HepG2 (cell line): ENCODE data around the gene MAVS. TPM values are rescaled to one million over a fixed set of nuclear protein-coding genes. Genes with fewer than 3 reads are reported as not detected.

ENCODE experiments used
- ATAC-seq: fragments of 200-7000 bp; cut with Tn5 transposase; 3 replicates; pipeline ENCODE4 v1.9.1; 2020; ENCODE audit warnings: mild to moderate bottlenecking, moderate library complexity
- BruUV-seq: library from RNA; stranded (reverse); fragments of 400-500 nt; replicated peaks from 2 replicates; lab custom pipeline; 2021; lab: Mats Ljungman, UMichigan
- CTCF ChIA-PET: fragments of 300-600 bp; formaldehyde crosslinking; extraction: SDS; loops from one replicate; lab custom pipeline; 2021; ENCODE audit warnings: low total read pairs, inconsistent platforms, low intra/inter-chr PET ratio; lab: Yijun Ruan, JAX
- POLR2A ChIA-PET: fragments of 350-600 bp; sonication (Branson Sonifier 250); formaldehyde crosslinking; loops from one replicate; lab custom pipeline; 2020; ENCODE audit warnings: antibody characterized with exemption, inconsistent platforms; lab: Yijun Ruan, JAX
- DNase-seq: peaks from one replicate; pipeline ENCODE4 v3.0.0-alpha.2; 2015; ENCODE audit warnings: low spot score
- FAIRE-seq: peaks from 3 replicates; lab custom pipeline; 2011; peaks lifted over from hg19 to GRCh38; lab: Jason Lieb, UNC
- H2AFZ ChIP-seq: one replicate; pipeline ENCODE4 v1.6.1; 2011; ENCODE audit warnings: low read length, inconsistent platforms
- H3K27ac ChIP-seq: fragments of 300-600 bp; 3 replicates; pipeline ENCODE4 v1.8.0; 2011; ENCODE audit warnings: mixed run types, mild to moderate bottlenecking, mixed read lengths, low read length, inconsistent platforms; ENCODE audit not compliant: insufficient read depth; ENCODE audit errors: extremely low read length
- H3K27me3 ChIP-seq, 2 experiments: fragments of 200-600 bp in 1 of 2; 2 replicates in 1 of 2; 3 replicates in 1 of 2; pipeline versions ENCODE4 v1.6.0 to v1.8.0; 2011; ENCODE audit warnings: low read length in 2 of 2, mild to moderate bottlenecking in 2 of 2, moderate library complexity in 2 of 2, inconsistent platforms in 1 of 2; ENCODE audit not compliant: insufficient read depth in 2 of 2, control insufficient read depth in 1 of 2
- H3K36me3 ChIP-seq, 2 experiments: fragments of 200-600 bp in 1 of 2; replicated peaks in 1 of 2; 2 replicates in 1 of 2; 3 replicates in 1 of 2; pipeline versions ENCODE4 v1.5.1 to v1.8.0; 2011; ENCODE audit warnings: low read length in 2 of 2, inconsistent platforms in 1 of 2; ENCODE audit not compliant: insufficient read depth in 2 of 2, control insufficient read depth in 1 of 2
- H3K4me1 ChIP-seq: 2 replicates; pipeline ENCODE4 v1.5.1; 2012; ENCODE audit warnings: low read length, inconsistent platforms; ENCODE audit not compliant: insufficient read depth
- H3K4me2 ChIP-seq: 2 replicates; pipeline ENCODE4 v1.6.0; 2011; ENCODE audit warnings: low read depth, low read length, inconsistent platforms
- H3K4me3 ChIP-seq, 3 experiments: fragments of 200-600 bp in 1 of 3; sonication (generic), shearing (Covaris generic) in 1 of 3; replicated peaks in 1 of 3; 2 replicates each; pipeline ENCODE4 v1.5.1; 2011 to 2016; ENCODE audit warnings: low read length in 3 of 3, inconsistent platforms in 2 of 3, low read depth in 2 of 3, mild to moderate bottlenecking in 2 of 3, control low read depth in 1 of 3, mixed read lengths in 1 of 3; ENCODE audit not compliant: insufficient read depth in 1 of 3
- H3K79me2 ChIP-seq: one replicate; pipeline ENCODE4 v1.6.1; 2011; ENCODE audit warnings: low read length, inconsistent platforms; ENCODE audit not compliant: insufficient read depth
- H3K9ac ChIP-seq: 2 replicates; pipeline ENCODE4 v1.6.0; 2011; ENCODE audit warnings: mild to moderate bottlenecking, low read depth, low read length, inconsistent platforms; ENCODE audit not compliant: insufficient read depth
- H3K9me3 ChIP-seq: 2 replicates; pipeline ENCODE4 v1.5.1; 2012; ENCODE audit warnings: mild to moderate bottlenecking, low read length
- H4K20me1 ChIP-seq: 2 replicates; pipeline ENCODE4 v1.6.0; 2011; ENCODE audit warnings: inconsistent platforms, mild to moderate bottlenecking, low read length, moderate library complexity; ENCODE audit not compliant: insufficient read depth
- ADNP ChIP-seq: sonication (generic); formaldehyde crosslinking; IDR thresholded peaks from 2 replicates; pipeline ENCODE4 v1.4.0; 2020; ENCODE audit warnings: missing genetic modification reagents
- CEBPG ChIP-seq: IDR thresholded peaks from 2 replicates; pipeline ENCODE4 v1.6.1; 2016
- FOXA1 ChIP-seq, 2 experiments: fragments of 450-650 bp in 1 of 2; sonication (generic) in 1 of 2; formaldehyde crosslinking in 1 of 2; IDR thresholded peaks; 2 replicates each; pipeline versions ENCODE4 v1.4.0 to v1.6.1; 2016 to 2020; ENCODE audit warnings: missing genetic modification reagents in 1 of 2
- FOXJ3 ChIP-seq: sonication (generic); formaldehyde crosslinking; IDR thresholded peaks from 2 replicates; pipeline ENCODE4 v1.4.0; 2020; ENCODE audit warnings: missing genetic modification reagents, mild to moderate bottlenecking, borderline replicate concordance
- SAP130 ChIP-seq: IDR thresholded peaks from 2 replicates; pipeline ENCODE4 v1.6.1; 2016; ENCODE audit warnings: low read depth
- SOX13 ChIP-seq, 3 experiments: fragments of 450-650 bp in 1 of 3; sonication (generic) in 1 of 3; formaldehyde crosslinking in 1 of 3; IDR thresholded peaks in 2 of 3; conservative IDR thresholded peaks in 1 of 3; 2 replicates each; pipeline versions ENCODE4 v1.5.0 to v1.6.1; 2016 to 2020; ENCODE audit warnings: antibody characterized with exemption in 1 of 3, mild to moderate bottlenecking in 1 of 3, missing compliant biosample characterization in 1 of 3, missing genetic modification reagents in 1 of 3, moderate library complexity in 1 of 3
- ZFAT ChIP-seq: sonication (generic); formaldehyde crosslinking; conservative IDR thresholded peaks from 2 replicates; pipeline ENCODE4 v1.8.1; 2023; ENCODE audit warnings: missing genetic modification reagents, inconsistent platforms
- ZNF205 ChIP-seq: IDR thresholded peaks from 2 replicates; pipeline ENCODE4 v1.6.1; 2018; ENCODE audit warnings: missing biosample characterization, missing genetic modification reagents
- ZNF232 ChIP-seq: sonication (generic); formaldehyde crosslinking; IDR thresholded peaks from 2 replicates; pipeline ENCODE4 v1.4.0; 2020; ENCODE audit warnings: missing genetic modification reagents, borderline replicate concordance
- ZNF614 ChIP-seq: IDR thresholded peaks from 2 replicates; pipeline ENCODE4 v1.6.1; 2018; ENCODE audit warnings: missing biosample characterization, missing genetic modification reagents, inconsistent platforms, borderline replicate concordance
- ZNF678 ChIP-seq: sonication (generic); formaldehyde crosslinking; IDR thresholded peaks from 2 replicates; pipeline ENCODE4 v1.4.0; 2020; ENCODE audit warnings: mild to moderate bottlenecking, missing genetic modification reagents
- WGBS: methylation state at CpG from one replicate; pipeline ENCODE4 v1.1.6; 2017; ENCODE audit warnings: low lambda C conversion rate; 5-methylcytosine and 5-hydroxymethylcytosine counted together
- in situ Hi-C: cut with HindIII; loops from 2 replicates; pipeline ENCODE4 v1.10.0; 2017; ENCODE audit warnings: low pct_unique_long_range_greater_than_20kb; ENCODE audit not compliant: extremely low pct_ligation_motif_present
- intact Hi-C: fragments of 100-400 bp; cut with micrococcal nuclease; formaldehyde crosslinking; loops from one replicate; pipeline ENCODE4 v1.10.0; 2022; ENCODE audit not compliant: unreplicated experiment
- polyA plus RNA-seq, 8 experiments: library from polyadenylated mRNA; depleted of rRNA in 3 of 8; stranded (reverse) in 7 of 8; unstranded in 1 of 8; fragments of >200 nt; fragmentation: Illumina TruSeq in 4 of 8; extraction: Trizol in 4 of 8; gene quantifications; 2 replicates each; pipeline versions ENCODE4 v1.2.1 to v1.2.3, GENCODE V29; 2011 to 2016; ENCODE audit warnings: low read depth in 4 of 8, missing spikeins in 1 of 8, mixed read lengths in 1 of 8; ENCODE audit not compliant: insufficient read depth in 1 of 8
- total RNA-seq, 5 experiments: library from RNA; depleted of rRNA; stranded (reverse); fragments of >200 nt; fragmentation: Illumina TruSeq; extraction: Trizol; gene quantifications; 2 replicates each; pipeline ENCODE4 v1.2.3, GENCODE V29; 2016; ENCODE audit warnings: low read depth in 1 of 5
- TF ChIP-seq, protein P1 (sequence below): sonication (generic); formaldehyde crosslinking; IDR thresholded peaks from 2 replicates; pipeline ENCODE4 v1.5.0; 2020; ENCODE audit warnings: mild to moderate bottlenecking, missing genetic modification reagents, borderline replicate concordance
- TF ChIP-seq, protein P2 (sequence below): sonication (generic); formaldehyde crosslinking; IDR thresholded peaks from 2 replicates; pipeline ENCODE4 v1.8.1; 2023; ENCODE audit warnings: mild to moderate bottlenecking, missing genetic modification reagents, borderline replicate concordance
- TF ChIP-seq, protein P3 (sequence below): sonication (generic); formaldehyde crosslinking; IDR thresholded peaks from 2 replicates; pipeline ENCODE4 v1.4.0; 2020; ENCODE audit warnings: missing genetic modification reagents

Gene MAVS
- total and polyA plus RNA-seq, 2 of the 13 experiments (the other 11 are each of a cell fraction or from before 2014, with no cell fraction given) = 27.3 to 36.6 TPM

DNA sequence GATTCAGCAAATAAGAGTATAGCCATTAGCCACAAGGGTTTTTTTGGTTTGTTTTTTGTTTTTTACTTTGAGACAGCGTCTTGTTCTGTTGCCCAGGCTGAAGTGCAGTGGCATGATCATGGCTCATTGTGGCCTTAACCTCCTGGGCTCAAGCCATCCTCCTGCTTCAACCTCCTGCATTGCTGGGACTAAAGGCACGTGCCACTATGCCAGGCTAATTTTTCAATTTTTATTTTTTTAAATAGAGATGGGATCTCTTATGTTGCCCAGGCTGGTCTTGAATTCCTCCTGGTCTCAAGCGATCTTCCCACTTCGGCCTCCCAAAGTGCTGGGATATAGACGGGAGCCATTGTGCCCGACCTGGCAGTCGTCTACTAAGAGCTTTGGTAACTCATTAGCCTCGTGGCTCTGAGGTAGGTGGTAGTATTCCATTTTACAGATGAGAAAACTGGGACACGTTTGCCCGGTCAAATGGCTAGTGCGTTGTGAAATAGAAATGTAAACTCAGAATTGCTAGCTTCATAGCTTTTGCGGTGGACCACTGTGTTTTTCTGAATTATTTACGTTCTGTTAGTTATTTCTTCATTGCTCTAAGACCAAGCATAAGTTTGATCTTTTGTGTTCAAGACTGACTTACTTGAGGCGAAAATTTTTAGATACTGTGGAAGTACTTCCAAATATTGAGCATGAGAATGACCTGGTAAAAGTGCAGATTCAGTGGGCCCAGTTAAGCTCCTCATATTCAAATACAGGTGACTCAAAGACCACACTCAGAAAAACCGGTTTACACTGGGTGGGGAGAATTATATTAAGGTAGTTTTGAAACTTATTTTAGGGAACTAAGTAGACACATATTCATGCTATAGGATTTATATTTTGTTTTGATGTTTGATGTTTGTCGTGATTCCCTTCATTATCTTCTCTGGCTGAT lies 44.6 kb downstream of the MAVS start:
- Histone ChIP-seq H3K4me2 (peak overlapping the region; percentile 74), H3K36me3 (peaks cover 3 to 19% of the 10 kb centered on the region in 2 experiments), H3K9me3 (no peaks in the 10 kb centered on the region), H3K9ac (peak overlapping the region; percentile 97), H3K4me1 (peaks cover 69% of the 10 kb centered on the region), H3K4me3 (peak overlapping the region; percentile 86 to 94 (median 94)), H3K79me2 (peaks cover 85% of the 10 kb centered on the region), H3K27me3 (no peaks in the 10 kb centered on the region; a peak in 1 of 5 replicates), H2AFZ (no peak overlapping the region), H3K27ac (peak overlapping the region; percentile 86), H4K20me1 (peaks cover 62% of the 10 kb centered on the region)
- in situ Hi-C loops (no loop called here), intact Hi-C loops (loop anchor here (5.0 kb wide), 1 partner anchor 121 kb away; no protein-coding TSS in a partner anchor)
- BruUV-seq = no TSS peak
- ChIA-PET POLR2A (interaction anchor here (1.1 to 1.5 kb wide), 3 partner anchors 13 to 124 kb away, joined by 3 to 4 read pairs (median 3); partner anchors contain the start of gene ADISSP), CTCF (no interaction called here)
- FAIRE-seq = no peak
- WGBS = 15% methylated on average over 16 of the region's 16 CpGs
- no peak for DNase-seq
- ATAC-seq = no peak
- TF ChIP-seq, protein P1, sequence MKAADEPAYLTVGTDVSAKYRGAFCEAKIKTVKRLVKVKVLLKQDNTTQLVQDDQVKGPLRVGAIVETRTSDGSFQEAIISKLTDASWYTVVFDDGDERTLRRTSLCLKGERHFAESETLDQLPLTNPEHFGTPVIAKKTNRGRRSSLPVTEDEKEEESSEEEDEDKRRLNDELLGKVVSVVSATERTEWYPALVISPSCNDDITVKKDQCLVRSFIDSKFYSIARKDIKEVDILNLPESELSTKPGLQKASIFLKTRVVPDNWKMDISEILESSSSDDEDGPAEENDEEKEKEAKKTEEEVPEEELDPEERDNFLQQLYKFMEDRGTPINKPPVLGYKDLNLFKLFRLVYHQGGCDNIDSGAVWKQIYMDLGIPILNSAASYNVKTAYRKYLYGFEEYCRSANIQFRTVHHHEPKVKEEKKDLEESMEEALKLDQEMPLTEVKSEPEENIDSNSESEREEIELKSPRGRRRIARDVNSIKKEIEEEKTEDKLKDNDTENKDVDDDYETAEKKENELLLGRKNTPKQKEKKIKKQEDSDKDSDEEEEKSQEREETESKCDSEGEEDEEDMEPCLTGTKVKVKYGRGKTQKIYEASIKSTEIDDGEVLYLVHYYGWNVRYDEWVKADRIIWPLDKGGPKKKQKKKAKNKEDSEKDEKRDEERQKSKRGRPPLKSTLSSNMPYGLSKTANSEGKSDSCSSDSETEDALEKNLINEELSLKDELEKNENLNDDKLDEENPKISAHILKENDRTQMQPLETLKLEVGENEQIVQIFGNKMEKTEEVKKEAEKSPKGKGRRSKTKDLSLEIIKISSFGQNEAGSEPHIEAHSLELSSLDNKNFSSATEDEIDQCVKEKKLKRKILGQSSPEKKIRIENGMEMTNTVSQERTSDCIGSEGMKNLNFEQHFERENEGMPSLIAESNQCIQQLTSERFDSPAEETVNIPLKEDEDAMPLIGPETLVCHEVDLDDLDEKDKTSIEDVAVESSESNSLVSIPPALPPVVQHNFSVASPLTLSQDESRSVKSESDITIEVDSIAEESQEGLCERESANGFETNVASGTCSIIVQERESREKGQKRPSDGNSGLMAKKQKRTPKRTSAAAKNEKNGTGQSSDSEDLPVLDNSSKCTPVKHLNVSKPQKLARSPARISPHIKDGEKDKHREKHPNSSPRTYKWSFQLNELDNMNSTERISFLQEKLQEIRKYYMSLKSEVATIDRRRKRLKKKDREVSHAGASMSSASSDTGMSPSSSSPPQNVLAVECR (CRISPR knock-in tag) = 0 out of 2 replicates have a peak, but pooled peaks have one; percentile 2
- TF ChIP-seq ZNF614 (CRISPR knock-in tag) (peak; percentile 49; the same call in 1 of the 2 replicates), ADNP (peak; percentile 75; the same call in 1 of the 2 replicates), ZNF205 (CRISPR knock-in tag) (no peak), SOX13 (IDR thresholded peaks at IDR 0.05) (no peak), SOX13 (CRISPR knock-in tag; conservative IDR thresholded peaks at IDR 0.05 in 1 of 2, IDR thresholded peaks at IDR 0.05 in 1 of 2) (0 out of 4 replicates have a peak, but pooled peaks of 1 of the 2 experiments have one; percentile 9), ZFAT (CRISPR knock-in tag) (0 out of 2 replicates have a peak, but pooled peaks have one; percentile 63), SAP130 (CRISPR knock-in tag) (peak; percentile 40; the same call in 1 of the 2 replicates), ZNF232 (CRISPR knock-in tag) (0 out of 2 replicates have a peak, but pooled peaks have one; percentile 51), CEBPG (CRISPR knock-in tag) (peak; percentile 65), ZNF678 (CRISPR knock-in tag) (0 out of 2 replicates have a peak, but pooled peaks have one; percentile 45), FOXJ3 (CRISPR knock-in tag) (0 out of 2 replicates have a peak, but pooled peaks have one; percentile 42), FOXA1 (IDR thresholded peaks at IDR 0.05) (no peak), FOXA1 (CRISPR knock-in tag; IDR thresholded peaks at IDR 0.05) (0 out of 2 replicates have a peak, but pooled peaks have one; percentile 32)
- TF ChIP-seq, protein P2, sequence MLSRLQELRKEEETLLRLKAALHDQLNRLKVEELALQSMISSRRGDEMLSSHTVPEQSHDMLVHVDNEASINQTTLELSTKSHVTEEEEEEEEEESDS (CRISPR knock-in tag) = 0 out of 2 replicates have a peak, but pooled peaks have one; percentile 28
- TF ChIP-seq, protein P3, sequence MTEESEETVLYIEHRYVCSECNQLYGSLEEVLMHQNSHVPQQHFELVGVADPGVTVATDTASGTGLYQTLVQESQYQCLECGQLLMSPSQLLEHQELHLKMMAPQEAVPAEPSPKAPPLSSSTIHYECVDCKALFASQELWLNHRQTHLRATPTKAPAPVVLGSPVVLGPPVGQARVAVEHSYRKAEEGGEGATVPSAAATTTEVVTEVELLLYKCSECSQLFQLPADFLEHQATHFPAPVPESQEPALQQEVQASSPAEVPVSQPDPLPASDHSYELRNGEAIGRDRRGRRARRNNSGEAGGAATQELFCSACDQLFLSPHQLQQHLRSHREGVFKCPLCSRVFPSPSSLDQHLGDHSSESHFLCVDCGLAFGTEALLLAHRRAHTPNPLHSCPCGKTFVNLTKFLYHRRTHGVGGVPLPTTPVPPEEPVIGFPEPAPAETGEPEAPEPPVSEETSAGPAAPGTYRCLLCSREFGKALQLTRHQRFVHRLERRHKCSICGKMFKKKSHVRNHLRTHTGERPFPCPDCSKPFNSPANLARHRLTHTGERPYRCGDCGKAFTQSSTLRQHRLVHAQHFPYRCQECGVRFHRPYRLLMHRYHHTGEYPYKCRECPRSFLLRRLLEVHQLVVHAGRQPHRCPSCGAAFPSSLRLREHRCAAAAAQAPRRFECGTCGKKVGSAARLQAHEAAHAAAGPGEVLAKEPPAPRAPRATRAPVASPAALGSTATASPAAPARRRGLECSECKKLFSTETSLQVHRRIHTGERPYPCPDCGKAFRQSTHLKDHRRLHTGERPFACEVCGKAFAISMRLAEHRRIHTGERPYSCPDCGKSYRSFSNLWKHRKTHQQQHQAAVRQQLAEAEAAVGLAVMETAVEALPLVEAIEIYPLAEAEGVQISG (CRISPR knock-in tag) = peak; percentile 19; the same call in 1 of the 2 replicates
